Body of pancreas (tissue), 2 donors: ENCODE data around the gene GAL3ST1. TPM values are rescaled to one million over a fixed set of nuclear protein-coding genes. Genes with fewer than 3 reads are reported as not detected.

Experiments
- total RNA-seq, 2 donors: library from RNA; depleted of rRNA; stranded (reverse); fragments of >200 nt; gene quantifications; one replicate each; pipeline ENCODE4 v1.1.0, GENCODE V29; 2016

Gene GAL3ST1
- total RNA-seq, 2 donors from 2014 or later = 3.4 to 13.8 TPM

Other genes with a start within 250 kb of the GAL3ST1 start
- gene TBC1D10A, start 247.7 kb downstream of the GAL3ST1 start, total RNA-seq = 10 to 100 TPM in 1 of 2 donors, 1 to 10 TPM in 1; 4.3 to 15.0 TPM
- 10 to 100 TPM; 30.6 to 77.1 TPM for gene SF3A1, start 217.8 kb downstream of the GAL3ST1 start, total RNA-seq
- 10 to 100 TPM in 1 of 2 donors, 1 to 10 TPM in 1; 3.1 to 10.5 TPM for gene CCDC157, start 217.7 kb downstream of the GAL3ST1 start, total RNA-seq
- 10 to 100 TPM; 13.8 to 14.0 TPM for gene RNF215, start 187.3 kb downstream of the GAL3ST1 start, total RNA-seq
- 1 to 10 TPM in 1 of 2 donors, under 1 TPM in 1; 0.33 to 3.9 TPM for gene SEC14L2, start 177.6 kb downstream of the GAL3ST1 start, total RNA-seq
- gene MTFP1, start 148.9 kb downstream of the GAL3ST1 start, total RNA-seq = 10 to 100 TPM in 1 of 2 donors, 1 to 10 TPM in 1; 9.9 to 18.5 TPM
- gene SEC14L3, start 102.6 kb downstream of the GAL3ST1 start, total RNA-seq = not detected
- gene SEC14L4, start 69.0 kb downstream of the GAL3ST1 start, total RNA-seq = under 1 TPM in 1 of 2 donors, not detected in 1; 0.66 TPM
- 1 to 10 TPM in 1 of 2 donors, under 1 TPM in 1; 0.99 to 2.1 TPM for gene SEC14L6, start 27.9 kb downstream of the GAL3ST1 start, total RNA-seq
- 10 to 100 TPM; 45.5 to 50.1 TPM for gene PES1, start 17.2 kb upstream of the GAL3ST1 start, total RNA-seq
- 10 to 100 TPM; 14.8 to 16.3 TPM for gene TCN2, start 32.5 kb upstream of the GAL3ST1 start, total RNA-seq
- 1 to 10 TPM in 1 of 2 donors, under 1 TPM in 1; 0.99 to 3.4 TPM for gene SLC35E4, start 61.1 kb upstream of the GAL3ST1 start, total RNA-seq
- 10 to 100 TPM in 1 of 2 donors, 1 to 10 TPM in 1; 2.3 to 19.1 TPM for gene DUSP18, start 93.2 kb upstream of the GAL3ST1 start, total RNA-seq
- gene OSBP2, start 120.2 kb upstream of the GAL3ST1 start, total RNA-seq = 1 to 10 TPM; 2.3 to 3.0 TPM